H1 (cell line): ENCODE data around the gene SPATA7. TPM values are rescaled to one million over a fixed set of nuclear protein-coding genes. Genes with fewer than 3 reads are reported as not detected.
A peak's percentile ranks its signal among the peaks of the same experiment; 100 is the strongest.

Experiments used
- CTCF ChIA-PET: fragments of 300-600 bp; sonication (Branson Sonifier 250); formaldehyde crosslinking; loops from one replicate; lab custom pipeline; 2021; ENCODE audit not compliant: partially characterized antibody; lab: Charles Lee
- POLR2A ChIA-PET: fragments of 300-600 bp; sonication (Branson Sonifier 250); formaldehyde crosslinking; loops from one replicate; lab custom pipeline; 2021; ENCODE audit warnings: inconsistent platforms; ENCODE audit not compliant: partially characterized antibody; lab: Charles Lee
- DNase-seq, 2 experiments: peaks; one replicate each; pipeline versions ENCODE4 v3.0.0 to v3.0.0-alpha.2; 2010 to 2022; ENCODE audit warnings: low spot score in 2 of 2, low read depth in 1 of 2, mixed read lengths in 1 of 2
- FAIRE-seq: peaks from 2 replicates; lab custom pipeline; 2011; peaks lifted over from hg19 to GRCh38; lab: Jason Lieb, UNC
- H2AFZ ChIP-seq: 2 replicates; pipeline ENCODE4 v1.8.1; 2012; ENCODE audit warnings: low read length, inconsistent platforms
- H2AK5ac ChIP-seq: 2 replicates; pipeline ENCODE4 v1.6.1; 2013; ENCODE audit warnings: low read depth, low read length
- H2BK120ac ChIP-seq: replicated peaks from 2 replicates; pipeline ENCODE3; 2013; ENCODE audit warnings: low read depth, low read length, inconsistent platforms
- H2BK12ac ChIP-seq: 2 replicates; pipeline ENCODE4 v1.6.1; 2013; ENCODE audit warnings: low read depth, low read length
- H2BK15ac ChIP-seq: 2 replicates; pipeline ENCODE4 v1.6.1; 2013; ENCODE audit warnings: low read length
- H2BK20ac ChIP-seq: 2 replicates; pipeline ENCODE4 v1.6.1; 2013; ENCODE audit warnings: low read length
- H2BK5ac ChIP-seq: 2 replicates; pipeline ENCODE4 v1.6.1; 2013; ENCODE audit warnings: low read depth, low read length
- H3K14ac ChIP-seq: 2 replicates; pipeline ENCODE4 v1.6.1; 2013; ENCODE audit warnings: inconsistent platforms; ENCODE audit not compliant: insufficient read length
- H3K18ac ChIP-seq: 2 replicates; pipeline ENCODE4 v1.6.1; 2013; ENCODE audit warnings: low read length; ENCODE audit errors: extremely low read depth
- H3K23ac ChIP-seq: 2 replicates; pipeline ENCODE4 v1.6.1; 2013; ENCODE audit warnings: inconsistent platforms; ENCODE audit not compliant: insufficient read length
- H3K23me2 ChIP-seq: 2 replicates; pipeline ENCODE4 v1.6.1; 2013; ENCODE audit warnings: low read depth, low read length
- H3K27ac ChIP-seq: 2 replicates; pipeline ENCODE4 v1.6.1; 2011; ENCODE audit warnings: low read depth, low read length, inconsistent platforms
- H3K27me3 ChIP-seq, 4 experiments: replicated peaks in 1 of 4; 1 replicate in 1 of 4; 2 replicates in 3 of 4; pipeline versions ENCODE4 v1.6.1 to v1.8.1; 2011 to 2013; ENCODE audit warnings: low read length in 3 of 4, mild to moderate bottlenecking in 3 of 4, inconsistent platforms in 2 of 4, mixed read lengths in 2 of 4, moderate library complexity in 1 of 4; ENCODE audit not compliant: control insufficient read depth in 3 of 4, insufficient read depth in 3 of 4; ENCODE audit errors: extremely low read depth in 1 of 4
- H3K36me3 ChIP-seq, 4 experiments: 2 replicates each; pipeline versions ENCODE4 v1.6.1 to v1.8.1; 2011 to 2013; ENCODE audit warnings: mild to moderate bottlenecking in 4 of 4, low read length in 3 of 4, moderate library complexity in 2 of 4, control low read depth in 1 of 4, inconsistent platforms in 1 of 4; ENCODE audit not compliant: insufficient read depth in 4 of 4, control insufficient read depth in 2 of 4
- H3K4ac ChIP-seq: replicated peaks from 2 replicates; pipeline ENCODE3; 2013; ENCODE audit warnings: low read length, low read depth, mixed read lengths, inconsistent platforms; ENCODE audit not compliant: insufficient read length
- H3K4me1 ChIP-seq, 4 experiments: replicated peaks in 1 of 4; 1 replicate in 1 of 4; 2 replicates in 3 of 4; pipeline versions ENCODE4 v1.6.1 to v1.8.1; 2011 to 2013; ENCODE audit warnings: low read length in 3 of 4, inconsistent platforms in 2 of 4, mixed read lengths in 1 of 4; ENCODE audit not compliant: insufficient read depth in 4 of 4, control insufficient read depth in 3 of 4
- H3K4me2 ChIP-seq, 2 experiments: 2 replicates each; pipeline versions ENCODE4 v1.6.1 to v1.8.1; 2011 to 2013; ENCODE audit warnings: low read depth in 2 of 2, low read length in 2 of 2, control low read depth in 1 of 2, inconsistent platforms in 1 of 2, mild to moderate bottlenecking in 1 of 2; ENCODE audit not compliant: insufficient read depth in 1 of 2
- H3K4me3 ChIP-seq, 4 experiments: fragments of 200-600, 300-600 bp in 1 of 4; sonication (generic), shearing (Covaris generic), sonication (Bioruptor Twin) in 1 of 4; 2 replicates each; pipeline versions ENCODE4 v1.5.1 to v1.8.1; 2011 to 2016; ENCODE audit warnings: low read length in 4 of 4, low read depth in 3 of 4, control low read depth in 2 of 4, inconsistent platforms in 2 of 4, mild to moderate bottlenecking in 2 of 4, mixed read lengths in 1 of 4, moderate library complexity in 1 of 4; ENCODE audit not compliant: insufficient read depth in 2 of 4; ENCODE audit errors: extremely low read depth in 1 of 4
- H3K56ac ChIP-seq: replicated peaks from 2 replicates; pipeline ENCODE3; 2013; ENCODE audit warnings: low read depth, mild to moderate bottlenecking, mixed read lengths, low read length, inconsistent platforms; ENCODE audit not compliant: insufficient read length
- H3K79me1 ChIP-seq: 2 replicates; pipeline ENCODE4 v1.6.1; 2013; ENCODE audit warnings: low read depth, low read length, control low read depth
- H3K79me2 ChIP-seq, 2 experiments: 2 replicates each; pipeline versions ENCODE4 v1.6.1 to v1.8.1; 2012 to 2013; ENCODE audit warnings: low read length in 2 of 2, mild to moderate bottlenecking in 2 of 2, inconsistent platforms in 1 of 2; ENCODE audit not compliant: insufficient read depth in 2 of 2, control insufficient read depth in 1 of 2
- H3K9ac ChIP-seq, 4 experiments: replicated peaks in 1 of 4; 1 replicate in 1 of 4; 2 replicates in 3 of 4; pipeline versions ENCODE4 v1.6.1 to v1.8.1; 2011 to 2013; ENCODE audit warnings: low read depth in 3 of 4, low read length in 3 of 4, control low read depth in 2 of 4, mild to moderate bottlenecking in 2 of 4, moderate library complexity in 2 of 4, inconsistent platforms in 1 of 4; ENCODE audit errors: extremely low read depth in 1 of 4
- H3K9me3 ChIP-seq, 2 experiments: 2 replicates each; pipeline versions ENCODE4 v1.6.1 to v1.8.1; 2012 to 2013; ENCODE audit warnings: mild to moderate bottlenecking in 2 of 2, moderate library complexity in 2 of 2, control low read depth in 1 of 2, inconsistent platforms in 1 of 2, low read depth in 1 of 2, low read length in 1 of 2, mixed read lengths in 1 of 2; ENCODE audit not compliant: insufficient read depth in 2 of 2
- H4K20me1 ChIP-seq, 2 experiments: replicated peaks in 1 of 2; 2 replicates each; pipeline versions ENCODE3 to v1.8.1; 2011 to 2013; ENCODE audit warnings: inconsistent platforms in 2 of 2, low read length in 2 of 2, mild to moderate bottlenecking in 1 of 2; ENCODE audit not compliant: insufficient read depth in 2 of 2, control insufficient read depth in 1 of 2
- H4K5ac ChIP-seq: 2 replicates; pipeline ENCODE4 v1.6.1; 2013; ENCODE audit warnings: low read length, low read depth, mixed read lengths, inconsistent platforms; ENCODE audit not compliant: insufficient read length
- H4K8ac ChIP-seq: 2 replicates; pipeline ENCODE4 v1.8.0; 2013; ENCODE audit warnings: mild to moderate bottlenecking, moderate library complexity, low read length, inconsistent platforms; ENCODE audit not compliant: insufficient read depth; ENCODE audit errors: extremely low read depth
- H4K91ac ChIP-seq: replicated peaks from 2 replicates; pipeline ENCODE3; 2013; ENCODE audit warnings: low read length, mixed read lengths, inconsistent platforms; ENCODE audit not compliant: insufficient read length
- ATF3 ChIP-seq: IDR thresholded peaks from 2 replicates; pipeline ENCODE4 v1.6.1; 2011; ENCODE audit warnings: low read depth, mild to moderate bottlenecking, low read length; ENCODE audit not compliant: insufficient read depth
- BCL11A ChIP-seq, 2 experiments: IDR thresholded peaks; one replicate each; pipeline ENCODE4 v1.6.1; 2011; ENCODE audit warnings: low read depth in 2 of 2, low read length in 2 of 2, mild to moderate bottlenecking in 2 of 2
- CBX5 ChIP-seq: fragments of 300-800, 300-1000 bp; sonication (generic); IDR thresholded peaks from 2 replicates; pipeline ENCODE4 v1.7.1; 2016; ENCODE audit warnings: antibody characterized with exemption, low read length, low read depth
- CBX8 ChIP-seq: fragments of 300-800, 300-1000 bp; sonication (generic); IDR thresholded peaks from 2 replicates; pipeline ENCODE4 v1.7.1; 2016; ENCODE audit warnings: low read depth, low read length, borderline replicate concordance
- POLR2A ChIP-seq, 2 experiments: IDR thresholded peaks; 1 replicate in 1 of 2; 2 replicates in 1 of 2; pipeline ENCODE4 v1.6.1; 2011; ENCODE audit warnings: low read depth in 2 of 2, low read length in 2 of 2, mild to moderate bottlenecking in 2 of 2; ENCODE audit errors: control extremely low read depth in 1 of 2
- POU5F1 ChIP-seq: IDR thresholded peaks from 2 replicates; pipeline ENCODE4 v1.6.1; 2011; ENCODE audit warnings: low read depth, mild to moderate bottlenecking, low read length, moderate library complexity
- RBBP5 ChIP-seq: IDR thresholded peaks from 2 replicates; pipeline ENCODE4 v1.7.1; 2012; ENCODE audit warnings: low read depth, mild to moderate bottlenecking, inconsistent platforms, low read length, moderate library complexity, borderline replicate concordance
- TCF12 ChIP-seq: IDR thresholded peaks from 2 replicates; pipeline ENCODE4 v1.6.1; 2011; ENCODE audit warnings: low read depth, mild to moderate bottlenecking, low read length
- ZNF274 ChIP-seq: IDR thresholded peaks from 2 replicates; pipeline ENCODE4 v1.7.0; 2012; ENCODE audit warnings: low read length, borderline replicate concordance; ENCODE audit errors: extremely low read depth
- WGBS, 2 experiments: shearing (Covaris generic) in 1 of 2; methylation state at CpG; one replicate each; pipeline versions ENCODE4 v1.1.6 to v1.1.7; 2013 to 2015; ENCODE audit warnings: low lambda C conversion rate in 2 of 2, mixed read lengths in 2 of 2, inconsistent platforms in 1 of 2, low coverage in 1 of 2, missing lambda C conversion rate in 1 of 2; ENCODE audit not compliant: insufficient replicate concordance in 2 of 2, insufficient coverage in 1 of 2, insufficient read length in 1 of 2; ENCODE audit errors: extremely low coverage in 1 of 2, missing lambda C conversion rate in 1 of 2; 5-methylcytosine and 5-hydroxymethylcytosine counted together
- polyA plus RNA-seq, 7 experiments: library from polyadenylated mRNA; depleted of rRNA in 3 of 7; stranded (reverse) in 5 of 7; unstranded in 2 of 7; fragments of >200 nt in 5 of 7; fragments of 200-250 nt in 2 of 7; gene quantifications; 1 replicate in 5 of 7; 2 replicates in 1 of 7; 4 replicates in 1 of 7; pipeline versions ENCODE4 v1.2.1 to v1.2.3, GENCODE V29; 2011 to 2013; ENCODE audit warnings: missing spikeins in 2 of 7, mixed read lengths in 2 of 7
- total RNA-seq: library from RNA; stranded (reverse); fragmentation: NEBNext Ultra II Directional; extraction: Animal tissue kit (Norgen Biotek cat#: 25700); gene quantifications from 2 replicates; pipeline ENCODE4 v1.2.1, GENCODE V29; 2021

SPATA7 gene
- total and polyA plus RNA-seq, 2 of the 8 experiments (the other 6 are each of a cell fraction or from before 2014, with no cell fraction given), result 3.8 to 6.7 TPM

GRCh38 chr14:88384718-88385117, 739 bp upstream of the SPATA7 start:
- CTCF ChIA-PET, result interaction anchor here (0.6 to 1.7 kb wide), 4 partner anchors 11 to 279 kb away, joined by 3 to 5 read pairs (median 4); no protein-coding TSS in a partner anchor
- TF ChIP-seq RBBP5 (no peak), ATF3 (no peak), ZNF274 (no peak), TCF12 (no peak), CBX5 (no peak), CBX8 (no peak), BCL11A (IDR thresholded peaks at IDR 0.05; ENCODE audit: low read depth in 2 of 2, low read length in 2 of 2) (no peak), POLR2A (IDR thresholded peaks at IDR 0.05; ENCODE audit: control extremely low read depth in 1 of 2, low read depth in 2 of 2, low read length in 2 of 2) (no peak), POU5F1 (no peak)

More at GRCh38 chr14:88384718-88385117, 739 bp upstream of the SPATA7 start:
- Histone ChIP-seq H3K9ac (no peak overlapping the region; a peak in 1 of 7 replicates), H4K5ac (no peak overlapping the region), H2AK5ac (no peak overlapping the region), H3K79me1 (no peaks in the 10 kb centered on the region), H3K4me1 (peaks cover 1 to 7% (median 4%) of the 10 kb centered on the region in 4 experiments; a peak in 4 of 7 replicates), H2AFZ (peak overlapping the region; percentile 95; the same call in 1 of the 2 replicates), H2BK12ac (no peak overlapping the region), H3K23me2 (peaks cover 3% of the 10 kb centered on the region; the same call in 1 of the 2 replicates), H3K14ac (no peak overlapping the region), H3K27ac (no peak overlapping the region), H2BK20ac (no peak overlapping the region), H4K20me1 (no peaks in the 10 kb centered on the region), H4K91ac (no peak overlapping the region), H2BK120ac (no peak overlapping the region), H3K36me3 (no peaks in the 10 kb centered on the region), H3K4ac (no peak overlapping the region), H3K27me3 (no peaks in the 10 kb centered on the region; a peak in 1 of 7 replicates), H2BK5ac (no peak overlapping the region), H3K9me3 (no peaks in the 10 kb centered on the region), H3K79me2 (no peaks in the 10 kb centered on the region), H2BK15ac (no peak overlapping the region), H4K8ac (no peak overlapping the region), H3K4me2 (peak overlapping the region; percentile 58 to 94), H3K23ac (no peak overlapping the region), H3K4me3 (peak overlapping the region; percentile 68 to 91 (median 85); a peak in 6 of 8 replicates), H3K18ac (no peak overlapping the region), H3K56ac (no peak overlapping the region)
- POLR2A ChIA-PET, result no interaction called here
- 44% methylated on average over 3 of the region's 3 CpGs; no CpG with 5 or more reads in 1 of the 2 experiments for WGBS, 2 experiments
- FAIRE-seq, result no peak
- no peak for DNase-seq
